ENCODE measurements around the gene NFIC.

Gene NFIC

GRCh38 chr19:3459089-3459881, 92.9 kb downstream of the NFIC start:
- TF ChIP-seq, protein P1, sequence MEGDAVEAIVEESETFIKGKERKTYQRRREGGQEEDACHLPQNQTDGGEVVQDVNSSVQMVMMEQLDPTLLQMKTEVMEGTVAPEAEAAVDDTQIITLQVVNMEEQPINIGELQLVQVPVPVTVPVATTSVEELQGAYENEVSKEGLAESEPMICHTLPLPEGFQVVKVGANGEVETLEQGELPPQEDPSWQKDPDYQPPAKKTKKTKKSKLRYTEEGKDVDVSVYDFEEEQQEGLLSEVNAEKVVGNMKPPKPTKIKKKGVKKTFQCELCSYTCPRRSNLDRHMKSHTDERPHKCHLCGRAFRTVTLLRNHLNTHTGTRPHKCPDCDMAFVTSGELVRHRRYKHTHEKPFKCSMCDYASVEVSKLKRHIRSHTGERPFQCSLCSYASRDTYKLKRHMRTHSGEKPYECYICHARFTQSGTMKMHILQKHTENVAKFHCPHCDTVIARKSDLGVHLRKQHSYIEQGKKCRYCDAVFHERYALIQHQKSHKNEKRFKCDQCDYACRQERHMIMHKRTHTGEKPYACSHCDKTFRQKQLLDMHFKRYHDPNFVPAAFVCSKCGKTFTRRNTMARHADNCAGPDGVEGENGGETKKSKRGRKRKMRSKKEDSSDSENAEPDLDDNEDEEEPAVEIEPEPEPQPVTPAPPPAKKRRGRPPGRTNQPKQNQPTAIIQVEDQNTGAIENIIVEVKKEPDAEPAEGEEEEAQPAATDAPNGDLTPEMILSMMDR (IDR thresholded peaks at IDR 0.05), result no peak

- TF ChIP-seq, protein P1 (IDR thresholded peaks at IDR 0.05), result no peak
Observed at GRCh38 chr19:3459965-3460582, 93.7 kb downstream of the NFIC start.

DNA sequence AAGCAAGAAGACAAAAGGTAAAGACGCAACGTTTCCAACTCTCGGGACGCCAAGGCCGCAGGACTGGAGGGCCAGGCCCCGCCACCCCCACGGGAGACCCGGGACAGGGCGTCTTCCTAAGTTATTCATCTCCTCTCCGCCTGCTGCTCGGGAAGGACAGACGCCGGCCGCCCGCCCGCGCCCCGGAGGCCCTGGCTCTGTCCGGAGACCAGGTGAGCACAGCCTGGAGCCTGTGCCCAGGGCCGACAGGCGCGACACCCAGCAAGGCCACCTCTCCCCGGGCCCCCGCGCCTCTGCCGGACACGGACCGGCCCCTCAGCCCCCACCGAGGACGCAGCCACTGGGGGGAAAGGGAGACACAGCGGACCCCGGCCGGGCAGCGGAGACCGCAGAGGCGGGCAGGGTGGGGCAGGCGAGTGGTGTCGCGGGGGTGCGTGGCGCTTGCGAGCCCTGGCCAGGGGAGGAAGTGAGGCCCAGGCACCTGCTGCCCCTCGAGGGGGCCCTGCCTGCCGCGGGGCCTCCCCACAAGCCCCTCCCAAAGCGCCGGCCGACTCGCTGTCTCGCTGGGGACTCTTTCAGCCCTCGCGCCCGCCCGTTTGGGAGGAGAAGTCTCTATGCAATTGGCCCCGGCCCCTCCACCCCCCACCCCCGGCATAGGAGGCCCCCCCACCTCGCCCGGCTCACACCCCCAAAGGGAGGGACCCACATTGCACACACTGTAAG, 96.8 kb downstream of the NFIC start:
- TF ChIP-seq, protein P1 (IDR thresholded peaks at IDR 0.05), result no peak

DNA sequence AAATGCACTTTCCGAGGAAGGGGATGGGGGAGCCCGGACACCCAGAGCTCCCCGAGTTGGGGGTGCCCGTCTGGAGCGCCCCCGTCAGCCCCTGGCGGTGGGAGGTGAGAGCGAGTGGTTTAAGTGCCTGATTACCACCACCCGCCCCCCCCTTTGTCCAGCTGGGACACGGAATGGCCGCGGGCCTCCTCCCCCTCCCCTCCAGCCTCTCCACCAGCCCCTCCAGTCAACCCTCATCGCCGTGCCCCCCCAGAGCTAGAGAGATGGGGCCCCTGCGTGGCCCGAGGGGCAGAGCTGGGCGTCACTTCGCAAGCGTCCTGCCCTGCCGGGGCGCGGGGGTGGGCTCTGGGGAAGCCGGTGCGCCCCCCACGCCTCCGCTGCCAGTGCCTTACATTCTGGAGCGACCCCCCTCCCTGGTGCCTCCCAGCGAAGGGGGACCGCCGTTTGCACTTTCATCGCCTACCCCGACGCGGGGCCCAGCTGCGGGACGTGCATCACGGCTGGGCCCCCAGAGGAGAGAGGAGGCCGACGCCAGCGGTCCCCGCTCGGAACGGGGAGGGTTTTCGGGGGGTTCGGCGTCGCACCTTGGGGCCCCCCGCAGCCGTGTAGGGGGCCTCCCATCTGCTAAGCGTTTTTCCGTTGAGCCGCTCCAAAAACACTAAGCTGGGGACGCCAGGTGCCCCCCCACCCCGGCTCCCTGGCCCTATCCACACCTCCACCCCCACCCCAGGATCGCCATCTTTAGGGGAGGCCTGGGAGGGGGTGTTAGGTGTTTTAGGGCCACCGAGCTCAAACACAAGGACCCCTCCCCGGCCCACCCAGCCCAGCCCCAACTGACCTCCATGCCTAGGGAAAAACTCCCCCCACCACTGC, 97.6 kb downstream of the NFIC start:
- TF ChIP-seq, protein P1 (IDR thresholded peaks at IDR 0.05), result no peak

DNA sequence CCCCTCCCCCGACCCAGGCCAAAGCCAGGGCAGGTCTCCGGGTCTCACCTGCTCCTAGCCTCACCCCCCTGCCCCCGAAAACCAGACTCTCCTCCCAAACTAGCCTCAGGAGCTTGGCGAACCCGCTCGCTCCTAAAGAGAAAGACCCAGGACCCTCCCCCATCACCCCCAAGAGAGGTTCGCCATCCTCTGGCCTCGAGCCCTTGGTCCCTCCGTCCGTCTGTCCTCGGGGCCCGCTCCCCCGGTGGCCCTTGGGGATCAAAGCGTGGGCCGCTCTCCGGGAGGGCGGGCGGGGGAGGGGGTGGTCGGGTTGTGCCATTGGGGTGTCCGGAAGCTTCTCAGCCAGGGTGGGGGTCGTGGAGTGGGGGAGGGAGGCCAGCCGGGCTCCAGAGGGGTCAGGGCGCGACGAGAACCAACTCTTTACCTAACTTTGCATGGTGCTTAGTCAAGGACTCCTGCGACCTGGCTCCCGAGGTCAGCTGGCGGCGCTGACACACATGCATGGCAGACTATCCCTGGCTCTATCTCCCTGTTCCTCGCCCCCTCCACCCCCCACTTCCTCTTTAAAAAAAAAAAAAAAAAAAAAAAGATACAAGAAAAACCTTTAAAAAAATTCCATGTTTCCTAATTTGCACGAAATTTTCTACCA, 98.3 kb downstream of the NFIC start:
- TF ChIP-seq, protein P1 (IDR thresholded peaks at IDR 0.05), result no peak

DNA sequence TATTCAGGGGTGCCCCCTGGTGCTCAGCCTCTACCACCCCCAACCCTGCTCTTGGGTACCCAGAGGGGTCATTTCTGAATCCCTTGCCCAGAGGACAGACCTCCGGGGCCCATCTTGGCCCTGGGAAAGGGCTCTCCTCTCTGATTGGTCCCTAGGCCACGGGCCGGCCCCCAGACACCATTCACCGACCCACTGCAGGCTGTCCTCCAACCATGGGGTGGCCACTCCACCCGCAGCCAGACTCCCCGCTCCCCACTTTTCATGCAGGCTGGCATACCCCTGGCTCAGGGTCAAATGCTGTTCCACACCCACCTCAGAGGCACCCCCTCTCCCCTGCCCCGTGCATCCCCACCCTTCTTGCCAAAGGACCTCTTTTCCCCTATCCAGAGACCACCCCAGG, 99.2 kb downstream of the NFIC start:
- TF ChIP-seq, protein P1 (IDR thresholded peaks at IDR 0.05), result no peak
